GM10266 (cell line): ENCODE measurements around the gene LMBRD1.

Source experiments
- DNase-seq: peaks from one replicate; pipeline ENCODE4 v3.0.0; 2012; ENCODE audit errors: extremely low spot score
- CTCF ChIP-seq: IDR thresholded peaks from 2 replicates; pipeline ENCODE4 v1.5.1; 2012; ENCODE audit warnings: mild to moderate bottlenecking, low read depth; ENCODE audit not compliant: control insufficient read depth, insufficient read depth; ENCODE audit errors: missing control alignments

The LMBRD1 gene

GRCh38 chr6:69785697-69786096 is 11.1 kb downstream of the LMBRD1 start:
- TF ChIP-seq CTCF = no peak
- DNase-seq = no peak

GRCh38 chr6:69784595-69785377 is 12.0 kb downstream of the LMBRD1 start:
- no peak for DNase-seq
- TF ChIP-seq CTCF = no peak

- no peak for TF ChIP-seq CTCF
Observed at GRCh38 chr6:69783108-69783507, 13.7 kb downstream of the LMBRD1 start.

GRCh38 chr6:69780585-69781178 is 16.1 kb downstream of the LMBRD1 start:
- TF ChIP-seq CTCF = no peak
- DNase-seq = no peak

More at GRCh38 chr6:69783108-69783507, 13.7 kb downstream of the LMBRD1 start:
- DNase-seq = no peak

GRCh38 chr6:69775941-69776340 is 20.9 kb downstream of the LMBRD1 start:
- DNase-seq = no peak

GRCh38 chr6:69775585-69775849 is 21.3 kb downstream of the LMBRD1 start:
- TF ChIP-seq CTCF = no peak

More at GRCh38 chr6:69775941-69776340, 20.9 kb downstream of the LMBRD1 start:
- no peak for TF ChIP-seq CTCF

More at GRCh38 chr6:69775585-69775849, 21.3 kb downstream of the LMBRD1 start:
- no peak for DNase-seq
